ENCODE results near the gene STAT5A. TPM values are rescaled to one million over a fixed set of nuclear protein-coding genes. Genes with fewer than 3 reads are reported as not detected.

Gene STAT5A
- total and polyA plus RNA-seq, 9 of the 15 experiments (the other 6 are each of a cell fraction or from before 2014, with no cell fraction given): 79.9 to 415 (median 196) TPM

DNA sequence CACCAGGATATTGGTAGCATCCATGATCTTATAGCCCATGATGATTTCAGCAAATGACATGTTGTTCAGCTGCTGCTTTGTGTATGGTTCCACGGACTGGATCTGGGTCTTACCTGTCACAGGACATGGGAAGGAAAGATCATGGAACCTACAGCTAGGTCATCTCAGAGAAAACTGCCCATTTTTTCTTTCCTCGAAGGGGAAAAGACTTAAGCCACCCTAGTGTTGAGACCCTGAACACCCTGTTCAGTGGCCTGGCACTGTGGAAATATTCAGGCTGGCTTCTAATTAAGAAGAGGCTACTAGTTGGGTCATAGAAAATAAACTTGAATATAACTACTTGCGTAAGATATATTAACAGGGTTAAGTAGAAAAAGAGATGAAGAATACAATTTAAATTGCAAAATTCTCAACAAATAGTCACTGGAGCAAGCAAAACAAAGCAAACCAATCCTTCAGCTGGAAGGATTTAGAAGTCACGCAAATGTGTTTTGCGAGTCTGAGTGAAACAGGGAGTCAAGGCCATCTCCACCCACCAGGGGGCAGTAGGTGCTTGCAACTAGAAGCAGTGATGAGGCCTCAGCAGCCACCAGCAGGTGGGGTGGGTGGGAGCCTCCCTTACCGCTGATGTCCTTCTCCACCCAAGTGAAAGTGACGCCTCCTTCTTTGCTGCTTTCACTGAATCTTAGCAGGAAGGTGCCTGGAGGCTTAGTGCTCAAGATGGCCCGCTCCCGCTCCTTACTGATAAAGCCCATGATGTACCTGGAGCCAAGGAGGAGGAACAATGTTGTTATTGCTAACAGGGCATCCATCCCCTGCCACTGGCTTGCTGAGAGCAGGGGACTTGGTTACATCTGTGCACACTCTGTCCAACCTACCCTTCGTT is 34.3 kb downstream of the STAT5A start:
- CTCF ChIA-PET (ENCODE audit: low intra/inter-chr PET ratio): interaction anchor here (0.6 to 3.2 kb wide), 14 partner anchors 9 to 520 kb away, joined by 3 to 46 read pairs (median 3); partner anchors contain the start of gene ATP6V0A1
- Histone ChIP-seq H4K20me1 (replicated peaks; ENCODE audit: control insufficient read depth, insufficient read depth, low read length) (no peaks in the 10 kb centered on the region), H3K4me3 (no peak overlapping the region), H3K9me3 (replicated peaks; ENCODE audit: control insufficient read depth, insufficient read depth, low read depth, low read length) (no peaks in the 10 kb centered on the region), H2AFZ (ENCODE audit: low read depth, low read length) (no peak overlapping the region), H3K9ac (ENCODE audit: insufficient read depth in 1 of 2, low read depth in 2 of 2, low read length in 2 of 2) (peak overlapping the region; percentile 20 to 100; a peak in 3 of 4 replicates), H3K79me2 (ENCODE audit: control insufficient read depth, insufficient read depth, low read length) (peaks cover 35% of the 10 kb centered on the region), H3K27ac (ENCODE audit: extremely low read depth, low read depth, low read length) (peak overlapping the region; percentile 100), H3K4me1 (replicated peaks in 1 of 2; ENCODE audit: control insufficient read depth in 2 of 2, insufficient read depth in 2 of 2, low read length in 2 of 2) (peaks cover 46 to 50% of the 10 kb centered on the region in 2 experiments), H3K9me1 (ENCODE audit: control insufficient read depth, insufficient read depth, low read length) (no peaks in the 10 kb centered on the region), H3K27me3 (ENCODE audit: control insufficient read depth in 2 of 2, insufficient read depth in 2 of 2, low read length in 2 of 2) (no peaks in the 10 kb centered on the region), H3K36me3 (ENCODE audit: control insufficient read depth, insufficient read depth, low read length) (peaks cover 79% of the 10 kb centered on the region), H3K4me2 (ENCODE audit: insufficient read depth, low read length) (peak overlapping the region; percentile 36; the same call in 1 of the 2 replicates)
- in situ Hi-C loops (cut with MboI): loop anchor here (5.0 kb wide), 2 partner anchors 80 to 205 kb away; no protein-coding TSS in a partner anchor
- DNase-seq (ENCODE audit: extremely low read depth in 1 of 4, low spot score in 3 of 4): peak; percentile 91 to 98 (median 93)
- WGBS (ENCODE audit: insufficient coverage, low coverage, missing lambda C conversion rate): 13% methylated on average over 10 of the region's 10 CpGs
- FAIRE-seq: peak; percentile 97
- intact Hi-C loops (cut with micrococcal nuclease): loop anchor here (1.0 to 5.0 kb wide), 6 partner anchors 65 to 205 kb away; partner anchors contain the start of genes ATP6V0A1 and STAT3
- POLR2A ChIA-PET: interaction anchor here (0.6 to 1.5 kb wide), 6 partner anchors 9 to 455 kb away, joined by 3 to 6 read pairs (median 3); no protein-coding TSS in a partner anchor
- no TSS peak for BruUV-seq (replicated peaks)
- peak; percentile 80 for ATAC-seq
- TF ChIP-seq, protein P1, sequence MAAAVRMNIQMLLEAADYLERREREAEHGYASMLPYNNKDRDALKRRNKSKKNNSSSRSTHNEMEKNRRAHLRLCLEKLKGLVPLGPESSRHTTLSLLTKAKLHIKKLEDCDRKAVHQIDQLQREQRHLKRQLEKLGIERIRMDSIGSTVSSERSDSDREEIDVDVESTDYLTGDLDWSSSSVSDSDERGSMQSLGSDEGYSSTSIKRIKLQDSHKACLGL (CRISPR knock-in tag; IDR thresholded peaks at IDR 0.05; ENCODE audit: borderline replicate concordance, poor library complexity, severe bottlenecking): no peak
- TF ChIP-seq TCF3 (CRISPR knock-in tag; IDR thresholded peaks at IDR 0.05) (no peak), TAF15 (IDR thresholded peaks at IDR 0.05; ENCODE audit: low read depth, low read length) (no peak), HCFC1 (IDR thresholded peaks at IDR 0.05; ENCODE audit: low read depth, low read length) (no peak; the same call in 1 of the 2 replicates), HNRNPUL1 (IDR thresholded peaks at IDR 0.05; ENCODE audit: low read length) (no peak), SMAD2 (IDR thresholded peaks at IDR 0.05; ENCODE audit: low read depth, low read length) (no peak), KLF1 (tag; IDR thresholded peaks at IDR 0.05) (no peak), PYGO2 (tag; IDR thresholded peaks at IDR 0.05) (no peak), SOX6 (IDR thresholded peaks at IDR 0.05) (peak; percentile 64; the same call in 1 of the 2 replicates), ZNF644 (tag; IDR thresholded peaks at IDR 0.05; ENCODE audit: low read depth) (no peak)
- TF ChIP-seq, protein P2, sequence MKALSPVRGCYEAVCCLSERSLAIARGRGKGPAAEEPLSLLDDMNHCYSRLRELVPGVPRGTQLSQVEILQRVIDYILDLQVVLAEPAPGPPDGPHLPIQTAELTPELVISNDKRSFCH (CRISPR knock-in tag; IDR thresholded peaks at IDR 0.05): no peak
- TF ChIP-seq, protein P2 (tag; IDR thresholded peaks at IDR 0.05): no peak
- TF ChIP-seq, protein P3, sequence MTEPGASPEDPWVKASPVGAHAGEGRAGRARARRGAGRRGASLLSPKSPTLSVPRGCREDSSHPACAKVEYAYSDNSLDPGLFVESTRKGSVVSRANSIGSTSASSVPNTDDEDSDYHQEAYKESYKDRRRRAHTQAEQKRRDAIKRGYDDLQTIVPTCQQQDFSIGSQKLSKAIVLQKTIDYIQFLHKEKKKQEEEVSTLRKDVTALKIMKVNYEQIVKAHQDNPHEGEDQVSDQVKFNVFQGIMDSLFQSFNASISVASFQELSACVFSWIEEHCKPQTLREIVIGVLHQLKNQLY (CRISPR knock-in tag; conservative IDR thresholded peaks at IDR 0.05): no peak
- TF ChIP-seq, protein P4, sequence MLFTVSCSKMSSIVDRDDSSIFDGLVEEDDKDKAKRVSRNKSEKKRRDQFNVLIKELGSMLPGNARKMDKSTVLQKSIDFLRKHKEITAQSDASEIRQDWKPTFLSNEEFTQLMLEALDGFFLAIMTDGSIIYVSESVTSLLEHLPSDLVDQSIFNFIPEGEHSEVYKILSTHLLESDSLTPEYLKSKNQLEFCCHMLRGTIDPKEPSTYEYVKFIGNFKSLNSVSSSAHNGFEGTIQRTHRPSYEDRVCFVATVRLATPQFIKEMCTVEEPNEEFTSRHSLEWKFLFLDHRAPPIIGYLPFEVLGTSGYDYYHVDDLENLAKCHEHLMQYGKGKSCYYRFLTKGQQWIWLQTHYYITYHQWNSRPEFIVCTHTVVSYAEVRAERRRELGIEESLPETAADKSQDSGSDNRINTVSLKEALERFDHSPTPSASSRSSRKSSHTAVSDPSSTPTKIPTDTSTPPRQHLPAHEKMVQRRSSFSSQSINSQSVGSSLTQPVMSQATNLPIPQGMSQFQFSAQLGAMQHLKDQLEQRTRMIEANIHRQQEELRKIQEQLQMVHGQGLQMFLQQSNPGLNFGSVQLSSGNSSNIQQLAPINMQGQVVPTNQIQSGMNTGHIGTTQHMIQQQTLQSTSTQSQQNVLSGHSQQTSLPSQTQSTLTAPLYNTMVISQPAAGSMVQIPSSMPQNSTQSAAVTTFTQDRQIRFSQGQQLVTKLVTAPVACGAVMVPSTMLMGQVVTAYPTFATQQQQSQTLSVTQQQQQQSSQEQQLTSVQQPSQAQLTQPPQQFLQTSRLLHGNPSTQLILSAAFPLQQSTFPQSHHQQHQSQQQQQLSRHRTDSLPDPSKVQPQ (CRISPR knock-in tag; IDR thresholded peaks at IDR 0.05; ENCODE audit: borderline replicate concordance): no peak

Data from K562 (cell line).